H9 (cell line): ENCODE results near the gene OXSR1. TPM values are rescaled to one million over a fixed set of nuclear protein-coding genes. Genes with fewer than 3 reads are reported as not detected.

Experiments used
- DNase-seq: peaks from one replicate; pipeline ENCODE4 v3.0.0-alpha.2; 2017
- H2AFZ ChIP-seq: one replicate; pipeline ENCODE4 v1.6.1; 2013; ENCODE audit warnings: mild to moderate bottlenecking, low read length, control low read depth, moderate library complexity
- H2AK5ac ChIP-seq: 2 replicates; pipeline ENCODE4 v1.6.1; 2013; ENCODE audit warnings: low read length, control low read depth, mixed read lengths; ENCODE audit not compliant: insufficient read length
- H2BK120ac ChIP-seq: one replicate; pipeline ENCODE4 v1.6.1; 2013; ENCODE audit warnings: low read depth, mild to moderate bottlenecking, low read length, control low read depth, inconsistent platforms; ENCODE audit not compliant: poor library complexity, severe bottlenecking
- H2BK12ac ChIP-seq: 2 replicates; pipeline ENCODE4 v1.6.1; 2013; ENCODE audit warnings: low read length, control low read depth, mixed read lengths, low read depth; ENCODE audit not compliant: insufficient read length
- H2BK15ac ChIP-seq: 2 replicates; pipeline ENCODE4 v1.6.1; 2013; ENCODE audit warnings: low read depth, low read length, control low read depth
- H2BK20ac ChIP-seq: one replicate; pipeline ENCODE4 v1.6.1; 2013; ENCODE audit warnings: low read depth, mild to moderate bottlenecking, low read length, control low read depth, inconsistent platforms; ENCODE audit not compliant: poor library complexity, severe bottlenecking
- H2BK5ac ChIP-seq: 2 replicates; pipeline ENCODE4 v1.6.1; 2013; ENCODE audit warnings: low read length, control low read depth, mixed read lengths; ENCODE audit not compliant: insufficient read length
- H3K14ac ChIP-seq: 2 replicates; pipeline ENCODE4 v1.6.1; 2013; ENCODE audit warnings: low read length, control low read depth; ENCODE audit not compliant: insufficient read depth
- H3K18ac ChIP-seq: 2 replicates; pipeline ENCODE4 v1.6.1; 2013; ENCODE audit warnings: low read depth, mild to moderate bottlenecking, mixed read lengths, low read length, control low read depth; ENCODE audit not compliant: insufficient read length
- H3K23ac ChIP-seq: 2 replicates; pipeline ENCODE4 v1.6.1; 2013; ENCODE audit warnings: low read length, control low read depth, mixed read lengths, low read depth; ENCODE audit not compliant: insufficient read length
- H3K23me2 ChIP-seq: 2 replicates; pipeline ENCODE4 v1.6.1; 2013; ENCODE audit warnings: low read depth, mild to moderate bottlenecking, mixed read lengths, low read length, control low read depth; ENCODE audit not compliant: insufficient read length, poor library complexity, severe bottlenecking
- H3K27ac ChIP-seq: 2 replicates; pipeline ENCODE4 v1.5.1; 2013; ENCODE audit warnings: low read length, control low read depth, mixed read lengths, low read depth; ENCODE audit not compliant: insufficient read length
- H3K27me3 ChIP-seq: 2 replicates; pipeline ENCODE4 v1.6.1; 2013; ENCODE audit warnings: low read length, control low read depth, inconsistent platforms; ENCODE audit not compliant: insufficient read depth
- H3K4ac ChIP-seq: 2 replicates; pipeline ENCODE4 v1.6.1; 2013; ENCODE audit warnings: low read depth, mild to moderate bottlenecking, control low read depth, inconsistent platforms, low read length, moderate library complexity
- H3K4me1 ChIP-seq: 2 replicates; pipeline ENCODE4 v1.6.1; 2013; ENCODE audit warnings: low read length, control low read depth, inconsistent platforms; ENCODE audit not compliant: insufficient read depth
- H3K4me2 ChIP-seq: 2 replicates; pipeline ENCODE4 v1.6.1; 2013; ENCODE audit warnings: low read length, control low read depth, mixed read lengths; ENCODE audit not compliant: insufficient read length, insufficient read depth
- H3K56ac ChIP-seq: 2 replicates; pipeline ENCODE4 v1.6.1; 2013; ENCODE audit warnings: low read depth, mild to moderate bottlenecking, mixed read lengths, low read length, control low read depth; ENCODE audit not compliant: insufficient read length
- H3K79me1 ChIP-seq: 2 replicates; pipeline ENCODE4 v1.6.1; 2013; ENCODE audit warnings: low read depth, mild to moderate bottlenecking, moderate library complexity, low read length, control low read depth, inconsistent platforms; ENCODE audit not compliant: insufficient read depth, poor library complexity, severe bottlenecking
- H3K79me2 ChIP-seq: 2 replicates; pipeline ENCODE4 v1.6.1; 2013; ENCODE audit warnings: low read length, control low read depth, inconsistent platforms; ENCODE audit not compliant: insufficient read depth
- H3K9ac ChIP-seq: 2 replicates; pipeline ENCODE4 v1.6.1; 2013; ENCODE audit warnings: low read length, control low read depth, mixed read lengths; ENCODE audit not compliant: insufficient read length; ENCODE audit errors: extremely low read depth
- H3K9me3 ChIP-seq: one replicate; pipeline ENCODE4 v1.6.1; 2013; ENCODE audit warnings: low read depth, low read length, inconsistent platforms; ENCODE audit not compliant: control insufficient read depth
- H3T11ph ChIP-seq: one replicate; pipeline ENCODE4 v1.6.1; 2013; ENCODE audit warnings: mild to moderate bottlenecking, low read length, control low read depth, inconsistent platforms
- H4K20me1 ChIP-seq: one replicate; pipeline ENCODE4 v1.6.1; 2013; ENCODE audit not compliant: control insufficient read depth, insufficient read length, insufficient read depth
- H4K5ac ChIP-seq: 2 replicates; pipeline ENCODE4 v1.6.1; 2013; ENCODE audit warnings: low read depth, mild to moderate bottlenecking, mixed read lengths, low read length, control low read depth; ENCODE audit not compliant: insufficient read length
- H4K8ac ChIP-seq: replicated peaks from 2 replicates; pipeline ENCODE4 v1.6.1; 2013; ENCODE audit warnings: low read length, control low read depth, mixed read lengths, low read depth; ENCODE audit not compliant: insufficient read length
- H4K91ac ChIP-seq: 2 replicates; pipeline ENCODE4 v1.6.1; 2013; ENCODE audit warnings: low read depth, mild to moderate bottlenecking, moderate library complexity, mixed read lengths, low read length, control low read depth; ENCODE audit not compliant: insufficient read length
- H3K27ac Mint-ChIP-seq, 3 experiments: 2 replicates in 2 of 3; 3 replicates in 1 of 3; pipeline ENCODE4 v1.8.0; 2020 to 2021; ENCODE audit warnings: mixed read lengths in 3 of 3, mild to moderate bottlenecking in 1 of 3, moderate library complexity in 1 of 3
- H3K27me3 Mint-ChIP-seq: 2 replicates; pipeline ENCODE4 v1.8.0; 2021; ENCODE audit warnings: low read depth, mild to moderate bottlenecking, moderate library complexity, mixed read lengths
- H3K36me3 Mint-ChIP-seq, 3 experiments: 2 replicates in 2 of 3; 3 replicates in 1 of 3; pipeline ENCODE4 v1.8.0; 2020 to 2021; ENCODE audit warnings: low read depth in 3 of 3, mixed read lengths in 3 of 3; ENCODE audit not compliant: insufficient read depth in 1 of 3
- H3K4me1 Mint-ChIP-seq, 2 experiments: 2 replicates each; pipeline ENCODE4 v1.8.0; 2020; ENCODE audit warnings: mixed read lengths in 2 of 2
- H3K4me3 Mint-ChIP-seq, 2 experiments: 2 replicates in 1 of 2; 3 replicates in 1 of 2; pipeline ENCODE4 v1.8.0; 2020 to 2021; ENCODE audit warnings: mild to moderate bottlenecking in 2 of 2, mixed read lengths in 2 of 2, moderate library complexity in 1 of 2
- H3K9me3 Mint-ChIP-seq, 2 experiments: 2 replicates in 1 of 2; 3 replicates in 1 of 2; pipeline ENCODE4 v1.8.0; 2020; ENCODE audit warnings: mild to moderate bottlenecking in 2 of 2, mixed read lengths in 2 of 2, moderate library complexity in 1 of 2
- CTCF ChIP-seq: fragments of 200-600 bp; sonication (generic); conservative IDR thresholded peaks from 3 replicates; pipeline ENCODE4 v1.8.0; 2021; ENCODE audit warnings: antibody characterized with exemption, mild to moderate bottlenecking
- WGBS: extraction: QIAGEN DNeasy Blood & Tissue Kit; methylation state at CpG from one replicate; pipeline ENCODE4 v1.1.7; 2013; ENCODE audit warnings: missing lambda C conversion rate, low lambda C conversion rate, mixed read lengths; ENCODE audit not compliant: insufficient read length; ENCODE audit errors: extremely low coverage; 5-methylcytosine and 5-hydroxymethylcytosine counted together
- total RNA-seq: library from RNA; stranded (reverse); gene quantifications from 2 replicates; pipeline ENCODE4 v1.2.1, GENCODE V29; 2021

The OXSR1 gene
- total RNA-seq, 1 experiment from 2014 or later, result 54.1 TPM

GRCh38 chr3:38232701-38233100, 67.4 kb downstream of the OXSR1 start:
- no peaks in the 10 kb centered on the region; a peak in 1 of 5 replicates for H3K9me3 Mint-ChIP-seq
- H2BK15ac ChIP-seq, result no peak overlapping the region
- no peak overlapping the region for H2BK5ac ChIP-seq
- no peak for DNase-seq
- no peak overlapping the region for H3K27ac Mint-ChIP-seq
- H3K4me2 ChIP-seq, result no peak overlapping the region
- no peak overlapping the region for H2BK20ac ChIP-seq
- peaks cover 19 to 54% (median 39%) of the 10 kb centered on the region in 3 experiments for H3K36me3 Mint-ChIP-seq
- no peak overlapping the region for H2AFZ ChIP-seq
- H4K20me1 ChIP-seq, result peaks cover 4% of the 10 kb centered on the region
- no CpG with 5 or more reads among the region's 2 CpGs for whole genome bisulfite sequencing
- H4K5ac ChIP-seq, result no peak overlapping the region
- H2AK5ac ChIP-seq, result no peak overlapping the region
- H3K27me3 Mint-ChIP-seq, result no peaks in the 10 kb centered on the region
- no peaks in the 10 kb centered on the region for H3K4me1 ChIP-seq
- no peak overlapping the region for H3K56ac ChIP-seq
- H3K79me1 ChIP-seq, result no peaks in the 10 kb centered on the region
- H4K91ac ChIP-seq, result no peak overlapping the region
- H3K23me2 ChIP-seq, result no peaks in the 10 kb centered on the region
- H2BK120ac ChIP-seq, result no peak overlapping the region
- no peak overlapping the region for H3K18ac ChIP-seq
- no peaks in the 10 kb centered on the region for H3K27me3 ChIP-seq
- H3K4ac ChIP-seq, result no peak overlapping the region
- H3T11ph ChIP-seq, result no peak overlapping the region
- no peaks in the 10 kb centered on the region for H3K79me2 ChIP-seq
- no peak overlapping the region for H3K9ac ChIP-seq
- no peak overlapping the region for H3K23ac ChIP-seq
- no peaks in the 10 kb centered on the region for H3K4me1 Mint-ChIP-seq
- no peak overlapping the region for H4K8ac ChIP-seq
- TF ChIP-seq CTCF, result no peak
- no peak overlapping the region for H3K27ac ChIP-seq
- no peak overlapping the region for H3K14ac ChIP-seq
- H3K9me3 ChIP-seq, result no peaks in the 10 kb centered on the region
- H3K4me3 Mint-ChIP-seq, result no peak overlapping the region
- no peak overlapping the region for H2BK12ac ChIP-seq
